Ascending aorta (tissue), 2 donors: ENCODE data around the gene IGHMBP2. TPM values are rescaled to one million over a fixed set of nuclear protein-coding genes. Genes with fewer than 3 reads are reported as not detected.

ENCODE experiments used
- DNase-seq, 2 donors: peaks; one replicate each; pipeline ENCODE4 v3.0.0-alpha.2; 2019; ENCODE audit warnings: low spot score in 2 of 2
- H3K27ac ChIP-seq, 2 donors: fragments of 200-600 bp; sonication (generic); one replicate each; pipeline ENCODE4 v1.5.1; 2016 to 2017; ENCODE audit warnings: mild to moderate bottlenecking in 1 of 2
- H3K27me3 ChIP-seq: fragments of 200-600 bp; sonication (generic); one replicate; pipeline ENCODE4 v1.5.1; 2017
- H3K36me3 ChIP-seq, 2 donors: fragments of 200-600 bp; sonication (generic); one replicate each; pipeline ENCODE4 v1.5.1; 2016
- H3K4me1 ChIP-seq, 2 donors: fragments of 200-600 bp; sonication (generic); one replicate each; pipeline ENCODE4 v1.5.1; 2016 to 2017; ENCODE audit warnings: mild to moderate bottlenecking in 1 of 2
- H3K4me3 ChIP-seq, 2 donors: fragments of 200-600 bp; sonication (generic); one replicate each; pipeline ENCODE4 v1.5.1; 2016 to 2017; ENCODE audit warnings: mild to moderate bottlenecking in 1 of 2
- H3K9me3 ChIP-seq, 2 donors: fragments of 200-600 bp; sonication (generic); one replicate each; pipeline ENCODE4 v1.5.1; 2016
- CTCF ChIP-seq, 3 experiments: fragments of 200-600 bp in 2 of 3; fragments of 450-650 bp in 1 of 3; sonication (generic) in 2 of 3; IDR thresholded peaks; one replicate each; pipeline ENCODE4 v1.5.1; 2016 to 2019; ENCODE audit warnings: antibody characterized with exemption in 3 of 3, mild to moderate bottlenecking in 1 of 3, moderate library complexity in 1 of 3
- intact Hi-C: fragments of 100-400 bp; cut with DNase I; formaldehyde crosslinking; loops from one replicate; pipeline ENCODE4 v1.15.1; 2023
- total RNA-seq: library from RNA; depleted of rRNA; stranded (reverse); fragments of >200 nt; gene quantifications from one replicate; pipeline ENCODE4 v1.1.0, GENCODE V29; 2016

Gene IGHMBP2
- total RNA-seq, 1 donor from 2014 or later = 52.0 TPM

DNA sequence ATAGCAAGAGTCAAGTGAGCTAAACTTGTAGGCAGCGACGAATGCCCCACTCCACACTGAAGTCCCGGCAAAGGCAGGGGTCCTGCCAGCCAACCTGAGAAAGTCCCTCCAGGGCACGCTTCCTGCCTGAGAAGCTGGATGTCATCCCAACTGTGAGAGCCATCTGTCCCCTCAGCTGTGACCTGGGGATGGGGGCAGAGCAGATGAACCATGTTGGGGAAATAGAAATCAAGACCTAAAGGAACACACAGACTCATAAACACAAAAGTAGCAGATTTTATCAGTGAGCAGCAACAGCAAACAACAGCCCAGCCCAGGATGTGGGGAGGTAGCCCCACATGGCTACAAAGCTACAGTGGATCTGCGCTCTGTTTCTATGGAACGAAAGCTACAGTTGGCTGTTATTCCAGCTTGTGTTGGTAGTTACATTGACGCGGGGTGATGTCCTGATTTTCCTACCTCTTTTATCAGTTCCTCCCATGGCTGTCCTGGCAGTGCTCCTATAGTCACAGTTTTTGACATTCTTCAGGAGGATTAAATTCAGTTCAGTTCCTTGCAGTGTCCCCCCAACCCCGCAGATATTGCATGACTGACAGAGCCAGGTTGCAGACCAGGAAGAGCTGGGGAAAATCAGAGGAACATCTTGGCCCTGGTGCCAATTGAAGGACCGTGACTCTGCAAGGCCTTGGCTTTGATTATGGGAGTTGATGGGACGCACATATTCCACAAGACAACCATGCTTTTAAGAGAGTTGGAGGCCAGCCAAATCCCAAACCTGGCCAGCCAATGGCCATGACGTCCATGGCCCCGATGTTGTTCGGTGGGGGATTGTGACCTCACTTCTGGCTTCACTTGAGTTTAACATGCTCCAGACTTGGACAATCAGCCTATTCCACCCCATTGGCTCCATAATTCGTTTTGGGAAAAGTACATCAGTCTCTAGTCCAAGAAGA, 62.5 kb downstream of the IGHMBP2 start:
- Histone ChIP-seq H3K9me3 (no peaks in the 10 kb centered on the region), H3K36me3 (no peaks in the 10 kb centered on the region), H3K27me3 (no peaks in the 10 kb centered on the region), H3K4me3 (no peak overlapping the region), H3K4me1 (no peaks in the 10 kb centered on the region), H3K27ac (no peak overlapping the region)
- DNase-seq = peak in 1 of 2 donors; percentile 48
- intact Hi-C loops = no loop called here
- TF ChIP-seq CTCF (IDR thresholded peaks at IDR 0.05) = no peak

GRCh38 chr11:68966894-68967780, 63.4 kb downstream of the IGHMBP2 start:
- no peaks in the 10 kb centered on the region for H3K27me3 ChIP-seq
- H3K4me3 ChIP-seq = no peak overlapping the region
- peak in 1 of 2 donors; percentile 13 for DNase-seq
- intact Hi-C loops = no loop called here
- no peak for TF ChIP-seq CTCF (IDR thresholded peaks at IDR 0.05)
- no peaks in the 10 kb centered on the region for H3K4me1 ChIP-seq
- no peaks in the 10 kb centered on the region for H3K9me3 ChIP-seq
- no peak overlapping the region for H3K27ac ChIP-seq
- H3K36me3 ChIP-seq = no peaks in the 10 kb centered on the region

GRCh38 chr11:68968306-68969250, 64.9 kb downstream of the IGHMBP2 start:
- no peak for TF ChIP-seq CTCF (IDR thresholded peaks at IDR 0.05)
- no peaks in the 10 kb centered on the region for H3K36me3 ChIP-seq
- DNase-seq = peak in 1 of 2 donors; percentile 58
- no peaks in the 10 kb centered on the region for H3K9me3 ChIP-seq
- no peaks in the 10 kb centered on the region for H3K27me3 ChIP-seq
- intact Hi-C loops = no loop called here
- H3K27ac ChIP-seq = no peak overlapping the region
- no peaks in the 10 kb centered on the region for H3K4me1 ChIP-seq
- no peak overlapping the region for H3K4me3 ChIP-seq

GRCh38 chr11:68969386-68969785, 65.7 kb downstream of the IGHMBP2 start:
- H3K4me3 ChIP-seq = no peak overlapping the region
- H3K9me3 ChIP-seq = no peaks in the 10 kb centered on the region
- no peaks in the 10 kb centered on the region for H3K27me3 ChIP-seq
- no peaks in the 10 kb centered on the region for H3K4me1 ChIP-seq
- H3K27ac ChIP-seq = no peak overlapping the region
- H3K36me3 ChIP-seq = no peaks in the 10 kb centered on the region
- peak in 1 of 2 donors; percentile 60 for DNase-seq
- TF ChIP-seq CTCF (IDR thresholded peaks at IDR 0.05) = no peak
- intact Hi-C loops = no loop called here
